T-helper 2 cell (primary cell): ENCODE measurements around the gene SLC13A1.
"Not testable (repeated sequence)": the region's sequence is repeated elsewhere in the genome, so short reads cannot be mapped to it uniquely, and the experiment has no call there.

Experiments used
- DNase-seq, 5 experiments: peaks; one replicate each; pipeline versions ENCODE4 v3.0.0 to v3.0.0-alpha.2; 2012 to 2022

SLC13A1 gene

DNA sequence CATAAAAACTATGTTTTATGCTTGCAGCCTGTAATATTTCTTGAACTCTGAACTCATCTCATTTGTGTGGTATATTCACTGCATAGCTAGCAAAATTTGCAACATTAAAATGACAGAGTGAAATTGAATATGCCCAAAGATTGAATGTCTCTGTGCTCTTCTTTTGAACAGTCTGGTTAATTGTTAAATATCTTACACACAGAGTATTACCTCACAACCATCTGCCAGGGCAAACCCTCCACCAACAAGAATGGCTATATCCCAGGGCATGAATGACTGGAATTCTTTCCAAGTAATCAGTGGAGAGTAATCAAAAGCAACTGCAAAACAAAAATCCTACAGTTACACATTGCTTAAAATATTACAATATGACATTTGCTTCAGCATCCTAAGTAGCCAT is 76.9 kb downstream of the SLC13A1 start:
- no peak for DNase-seq

DNA sequence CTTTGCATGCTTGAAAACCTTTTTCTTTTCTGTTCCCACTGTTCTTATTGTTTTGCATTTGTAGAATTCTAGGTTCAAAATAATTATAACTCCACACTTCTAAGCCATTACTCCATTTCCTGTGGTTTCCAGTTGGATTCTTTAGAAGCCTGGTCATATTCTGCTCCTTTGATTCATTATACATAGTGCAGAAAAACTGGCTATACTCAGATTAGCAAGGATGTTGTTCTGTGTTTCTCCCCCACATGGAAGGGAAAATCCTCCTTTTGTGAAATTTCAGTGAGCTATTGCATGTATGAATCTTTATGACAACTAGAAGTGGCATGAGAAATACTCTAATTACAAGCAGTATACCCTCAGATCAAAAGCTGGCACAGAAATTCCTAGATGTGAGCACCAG is 79.5 kb downstream of the SLC13A1 start:
- DNase-seq: no peak

DNA sequence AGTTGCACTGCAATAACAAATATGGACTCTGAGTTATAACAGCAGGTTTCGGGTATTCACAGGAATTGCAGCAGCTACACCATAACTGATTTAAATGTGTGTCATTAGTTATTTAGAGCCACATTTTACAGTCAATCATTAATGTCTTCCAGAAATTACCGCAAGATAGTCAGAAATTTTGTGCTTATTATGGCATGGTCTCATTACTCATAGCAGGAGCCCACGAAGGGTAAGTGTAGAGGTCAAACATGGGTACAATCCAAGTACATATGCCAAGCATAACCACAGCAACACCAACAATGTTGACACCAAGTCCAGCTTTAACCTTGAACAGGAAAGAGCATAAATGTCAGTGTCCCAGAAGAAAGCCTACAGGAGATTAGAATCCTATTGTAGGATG is 84.4 kb downstream of the SLC13A1 start:
- no peak for DNase-seq

GRCh38 chr7:123114288-123114687 is 85.5 kb downstream of the SLC13A1 start:
- no peak for DNase-seq

DNA sequence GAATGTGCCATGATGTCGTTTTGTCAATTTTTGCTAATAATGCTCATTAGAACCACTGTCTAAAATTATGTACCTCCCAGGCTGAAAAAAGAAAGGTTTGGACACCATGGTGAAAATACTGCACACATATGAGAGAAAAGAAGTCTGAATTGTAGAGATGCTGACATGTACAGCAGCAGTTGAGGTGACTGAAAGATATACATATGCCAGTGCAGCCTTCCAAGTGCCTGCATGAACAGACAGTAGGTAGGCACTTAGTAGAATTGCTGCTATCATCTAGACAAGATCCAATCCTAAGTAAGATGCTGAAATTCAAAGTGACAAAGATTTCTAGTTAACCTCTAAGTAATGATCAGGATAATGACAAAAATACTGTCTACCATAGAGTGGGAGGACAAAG is 86.9 kb downstream of the SLC13A1 start:
- DNase-seq: no peak

- DNase-seq: no peak
Measured at GRCh38 chr7:123099712-123100111, 100.1 kb downstream of the SLC13A1 start.

DNA sequence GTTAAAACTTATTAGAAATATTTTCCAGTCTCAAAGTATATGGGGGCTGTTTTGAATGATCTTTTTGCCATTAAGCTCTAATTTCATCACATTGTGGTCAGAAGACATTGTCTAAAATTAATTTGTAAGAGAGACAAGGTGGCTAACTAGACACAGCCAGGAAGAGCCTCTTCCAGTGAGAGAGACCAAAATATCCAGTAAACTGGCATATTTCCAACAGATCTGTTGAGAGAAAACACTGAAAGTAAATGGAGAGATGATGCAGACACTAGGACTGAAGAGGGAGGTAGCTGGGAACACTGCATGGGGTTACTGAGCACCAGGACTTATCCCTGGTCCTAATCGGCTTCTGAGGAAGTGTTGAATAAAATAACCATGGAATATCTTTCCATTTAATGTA is 102.8 kb downstream of the SLC13A1 start:
- DNase-seq: no peak

- no peak for DNase-seq
Measured at GRCh38 chr7:123096434-123096833, 103.3 kb downstream of the SLC13A1 start.

DNA sequence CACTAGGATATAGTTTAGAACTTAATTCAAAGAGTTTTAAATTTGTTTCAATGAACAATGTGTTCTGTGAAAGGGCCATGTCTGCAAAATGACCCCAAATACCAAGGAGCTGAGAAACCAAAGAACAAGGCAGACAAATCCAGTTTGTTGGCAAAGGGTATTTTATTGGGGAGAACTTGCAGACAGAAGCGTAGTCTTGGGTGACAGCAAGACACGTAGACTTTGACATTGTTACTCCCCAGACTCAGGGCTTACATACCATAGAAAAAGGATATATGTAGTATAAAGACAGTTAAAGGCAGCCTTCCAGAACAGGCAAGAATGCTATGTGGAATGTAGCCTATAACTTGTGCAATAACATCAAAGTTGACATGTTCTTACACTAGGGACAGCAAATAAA is 109.3 kb downstream of the SLC13A1 start:
- no peak for DNase-seq

- not testable (repeated sequence) for DNase-seq
Measured at GRCh38 chr7:123086910-123087309, 112.9 kb downstream of the SLC13A1 start.

GRCh38 chr7:123084861-123085260 is 114.9 kb downstream of the SLC13A1 start:
- not testable (repeated sequence) for DNase-seq

DNA sequence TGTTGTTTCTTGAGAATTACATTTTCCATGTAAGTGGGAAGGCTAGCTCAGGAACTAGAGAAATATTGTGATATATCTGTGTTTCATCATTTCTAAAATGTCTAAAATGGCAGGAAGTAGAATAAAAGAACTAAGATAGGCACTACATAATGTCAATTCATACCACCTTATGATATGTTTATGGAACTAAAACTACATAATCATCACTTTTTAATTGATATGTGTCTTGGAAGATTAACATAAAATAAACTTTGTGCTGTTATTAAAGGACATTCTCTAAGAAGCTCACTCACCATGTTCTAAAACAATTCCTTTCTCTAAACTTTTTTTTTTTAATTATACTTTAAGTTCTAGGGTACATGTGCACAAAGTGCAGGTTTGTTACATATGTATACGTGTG is 120.7 kb downstream of the SLC13A1 start:
- no peak for DNase-seq

GRCh38 chr7:123075838-123076467 is 123.8 kb downstream of the SLC13A1 start:
- no peak for DNase-seq

- peak in 1 of 5 experiments; percentile 3 for DNase-seq
Measured at GRCh38 chr7:123070702-123071286, 129.0 kb downstream of the SLC13A1 start.

- DNase-seq: no peak
Measured at GRCh38 chr7:123067814-123068213, 132.0 kb downstream of the SLC13A1 start.
